ENCODE results near the gene STRBP. TPM values are rescaled to one million over a fixed set of nuclear protein-coding genes. Genes with fewer than 3 reads are reported as not detected.

The STRBP gene
- total and polyA plus RNA-seq, 2 of the 8 experiments (the other 6 are each of a cell fraction or from before 2014, with no cell fraction given) = 29.7 to 105 TPM

- no peak for TF ChIP-seq USF2 (IDR thresholded peaks at IDR 0.05; ENCODE audit: low read length)
Observed at GRCh38 chr9:123090198-123090896, 178.0 kb downstream of the STRBP start (continued).

Data from H1 (cell line).